Spleen (tissue), 11 donors: ENCODE data around the gene MAGEA1. TPM values are rescaled to one million over a fixed set of nuclear protein-coding genes. Genes with fewer than 3 reads are reported as not detected.

Experiments used
- DNase-seq: peaks from one replicate; pipeline ENCODE4 v3.0.0-alpha.2; 2020
- H3K27ac ChIP-seq, 8 donors: fragments of 200-600 bp; sonication (generic) in 7 of 8; 1 replicate in 4 of 8; 2 replicates in 4 of 8; pipeline versions ENCODE4 v1.5.0 to v1.8.0; 2016 to 2021; ENCODE audit warnings: inconsistent platforms in 4 of 8, mild to moderate bottlenecking in 4 of 8, moderate library complexity in 1 of 8
- H3K27me3 ChIP-seq, 7 donors: fragments of 200-600 bp; sonication (generic) in 6 of 7; replicated peaks in 1 of 7; 1 replicate in 4 of 7; 2 replicates in 3 of 7; pipeline versions ENCODE4 v1.5.0 to v1.8.0; 2016 to 2021; ENCODE audit warnings: inconsistent platforms in 3 of 7, mild to moderate bottlenecking in 1 of 7
- H3K36me3 ChIP-seq, 6 donors: fragments of 200-600 bp; sonication (generic) in 5 of 6; 1 replicate in 4 of 6; 2 replicates in 2 of 6; pipeline versions ENCODE4 v1.5.0 to v1.8.0; 2016 to 2021; ENCODE audit warnings: inconsistent platforms in 2 of 6
- H3K4me1 ChIP-seq, 6 donors: fragments of 200-600 bp; sonication (generic) in 5 of 6; 1 replicate in 3 of 6; 2 replicates in 3 of 6; pipeline versions ENCODE4 v1.5.0 to v1.8.0; 2016 to 2021; ENCODE audit warnings: inconsistent platforms in 3 of 6
- H3K4me3 ChIP-seq, 8 donors: fragments of 200-600 bp; sonication (generic) in 7 of 8; 1 replicate in 4 of 8; 2 replicates in 4 of 8; pipeline versions ENCODE4 v1.5.0 to v1.8.0; 2016 to 2021; ENCODE audit warnings: inconsistent platforms in 4 of 8, mild to moderate bottlenecking in 4 of 8, moderate library complexity in 2 of 8
- H3K9me3 ChIP-seq, 8 donors: fragments of 200-600 bp; sonication (generic) in 7 of 8; 1 replicate in 4 of 8; 2 replicates in 4 of 8; pipeline versions ENCODE4 v1.5.0 to v1.8.0; 2016 to 2021; ENCODE audit warnings: inconsistent platforms in 4 of 8
- CTCF ChIP-seq, 11 experiments: fragments of 200-600 bp in 7 of 11; fragments of 450-650 bp in 4 of 11; sonication (generic) in 4 of 11; IDR thresholded peaks in 8 of 11; conservative IDR thresholded peaks in 3 of 11; 1 replicate in 7 of 11; 2 replicates in 4 of 11; pipeline versions ENCODE4 v1.4.0 to v1.8.0; 2016 to 2021; ENCODE audit warnings: antibody characterized with exemption in 11 of 11, inconsistent platforms in 4 of 11, mild to moderate bottlenecking in 1 of 11
- POLR2A ChIP-seq, 3 donors: fragments of 450-650 bp; IDR thresholded peaks; one replicate each; pipeline ENCODE4 v1.5.1; 2017; ENCODE audit warnings: antibody characterized with exemption in 3 of 3, mild to moderate bottlenecking in 1 of 3
- POLR2AphosphoS5 ChIP-seq, 3 donors: sonication (generic); formaldehyde crosslinking; IDR thresholded peaks; one replicate each; pipeline ENCODE4 v1.5.1; 2017; ENCODE audit warnings: antibody characterized with exemption in 3 of 3
- WGBS, 5 donors: extraction: QIAGEN DNeasy Blood & Tissue Kit in 3 of 5; methylation state at CpG; one replicate each; pipeline versions ENCODE4 v1.1.5 to v1.1.7; 2013 to 2018; 5-methylcytosine and 5-hydroxymethylcytosine counted together
- intact Hi-C: fragments of 100-400 bp; cut with DNase I; formaldehyde crosslinking; loops from one replicate; pipeline ENCODE4 v1.15.0; 2023; ENCODE audit warnings: low total_unique reads
- polyA plus RNA-seq, 3 donors: library from polyadenylated mRNA; stranded (reverse); fragments of 200-250 nt; gene quantifications; one replicate each; pipeline ENCODE4 v1.2.1, GENCODE V29; 2013
- total RNA-seq, 7 donors: library from RNA; depleted of rRNA in 3 of 7; stranded (reverse); fragments of >200 nt in 3 of 7; fragmentation: NEBNext Ultra II Directional in 4 of 7; extraction: Animal tissue kit (Norgen Biotek cat#: 25700) in 4 of 7; gene quantifications; one replicate each; pipeline versions ENCODE4 v1.1.0 to v1.2.1, GENCODE V29; 2016 to 2021
- donor health status: healthy with polysubstance abuse.
- donor health status: DM: no; HTN: no; CAD: no; lungs with moderate emphysema.
- donor health status: DM: no; HTN: no; CAD: no.
- donor health status: Bipolar disorder and iron deficiency.
- donor health status: healthy.
- donor health status: DM: no; HTN: no; CAD: no.
- donor health status: DM: yes; HTN: yes; CAD: no.

MAGEA1 gene
- total and polyA plus RNA-seq, 10 donors = not detected

- Histone ChIP-seq H3K27ac (no peak overlapping the region), H3K27me3 (peaks cover 0 to 23% (median 0%) of the 10 kb centered on the region in 7 donors), H3K4me1 (no peaks in the 10 kb centered on the region), H3K36me3 (no peaks in the 10 kb centered on the region), H3K9me3 (peaks cover 0 to 20% (median 12%) of the 10 kb centered on the region in 8 donors), H3K4me3 (no peak overlapping the region)
- WGBS, 5 donors = 86 to 100% (median 91%) methylated on average over 3 of the region's 3 CpGs
- DNase-seq = no peak
- intact Hi-C loops = no loop called here
- TF ChIP-seq POLR2AphosphoS5 (IDR thresholded peaks at IDR 0.05) = no peak
- no peak for TF ChIP-seq POLR2A (IDR thresholded peaks at IDR 0.05)
- no peak for TF ChIP-seq CTCF (IDR thresholded peaks at IDR 0.05 in 8 of 11, conservative IDR thresholded peaks at IDR 0.05 in 3 of 11)
Observed at GRCh38 chrX:153209347-153209746, 30.3 kb downstream of the MAGEA1 start.

- 32 to 86% (median 59%) methylated on average over 2 of the region's 2 CpGs for WGBS, 5 donors
- intact Hi-C loops = no loop called here
- peaks cover 0 to 3% (median 0%) of the 10 kb centered on the region in 7 donors for H3K27me3 ChIP-seq
Observed at GRCh38 chrX:153214934-153215333, 35.9 kb downstream of the MAGEA1 start.

GRCh38 chrX:153216926-153217325 is 37.8 kb downstream of the MAGEA1 start:
- H3K4me1 ChIP-seq = no peaks in the 10 kb centered on the region
- no peaks in the 10 kb centered on the region for H3K27me3 ChIP-seq
- DNase-seq = no peak
- 74 to 85% (median 82%) methylated on average over 1 of the region's 1 CpG for WGBS, 5 donors
- H3K27ac ChIP-seq = no peak overlapping the region
- H3K9me3 ChIP-seq = peaks cover 0 to 10% (median 4%) of the 10 kb centered on the region in 8 donors
- H3K36me3 ChIP-seq = no peaks in the 10 kb centered on the region
- H3K4me3 ChIP-seq = no peak overlapping the region
- intact Hi-C loops = no loop called here
- no peak for TF ChIP-seq POLR2AphosphoS5 (IDR thresholded peaks at IDR 0.05)
- TF ChIP-seq CTCF (IDR thresholded peaks at IDR 0.05 in 8 of 11, conservative IDR thresholded peaks at IDR 0.05 in 3 of 11) = no peak
- no peak for TF ChIP-seq POLR2A (IDR thresholded peaks at IDR 0.05)

More at GRCh38 chrX:153214934-153215333, 35.9 kb downstream of the MAGEA1 start:
- H3K4me1 ChIP-seq = no peaks in the 10 kb centered on the region
- H3K36me3 ChIP-seq = no peaks in the 10 kb centered on the region
- no peak for DNase-seq
- H3K4me3 ChIP-seq = no peak overlapping the region
- peaks cover 0 to 20% (median 12%) of the 10 kb centered on the region in 8 donors for H3K9me3 ChIP-seq
- H3K27ac ChIP-seq = no peak overlapping the region
- TF ChIP-seq POLR2AphosphoS5 (IDR thresholded peaks at IDR 0.05) = no peak
- no peak for TF ChIP-seq POLR2A (IDR thresholded peaks at IDR 0.05)
- no peak for TF ChIP-seq CTCF (IDR thresholded peaks at IDR 0.05 in 8 of 11, conservative IDR thresholded peaks at IDR 0.05 in 3 of 11)

- WGBS, 5 donors = 79 to 87% (median 82%) methylated on average over 3 to 8 of the region's 8 CpGs
- no peak overlapping the region for H3K4me3 ChIP-seq
- intact Hi-C loops = no loop called here
- H3K27ac ChIP-seq = no peak overlapping the region
- H3K36me3 ChIP-seq = no peaks in the 10 kb centered on the region
- TF ChIP-seq POLR2AphosphoS5 (IDR thresholded peaks at IDR 0.05) = no peak
- no peak for TF ChIP-seq POLR2A (IDR thresholded peaks at IDR 0.05)
- no peak for TF ChIP-seq CTCF (IDR thresholded peaks at IDR 0.05 in 8 of 11, conservative IDR thresholded peaks at IDR 0.05 in 3 of 11)
- DNase-seq = no peak
- H3K27me3 ChIP-seq = peaks cover 0 to 13% (median 0%) of the 10 kb centered on the region in 7 donors
- no peaks in the 10 kb centered on the region for H3K9me3 ChIP-seq
- H3K4me1 ChIP-seq = no peaks in the 10 kb centered on the region
Observed at GRCh38 chrX:153225438-153226098, 46.5 kb downstream of the MAGEA1 start.
